ENCODE measurements around the gene KANK2.
"Not testable (repeated sequence)": the region's sequence is repeated elsewhere in the genome, so short reads cannot be mapped to it uniquely, and the experiment has no call there.

Gene KANK2

GRCh38 chr19:11169896-11170678 lies 27.3 kb downstream of the KANK2 start:
- DNase-seq = no peak

GRCh38 chr19:11168568-11168967 lies 28.8 kb downstream of the KANK2 start:
- DNase-seq = no peak

DNA sequence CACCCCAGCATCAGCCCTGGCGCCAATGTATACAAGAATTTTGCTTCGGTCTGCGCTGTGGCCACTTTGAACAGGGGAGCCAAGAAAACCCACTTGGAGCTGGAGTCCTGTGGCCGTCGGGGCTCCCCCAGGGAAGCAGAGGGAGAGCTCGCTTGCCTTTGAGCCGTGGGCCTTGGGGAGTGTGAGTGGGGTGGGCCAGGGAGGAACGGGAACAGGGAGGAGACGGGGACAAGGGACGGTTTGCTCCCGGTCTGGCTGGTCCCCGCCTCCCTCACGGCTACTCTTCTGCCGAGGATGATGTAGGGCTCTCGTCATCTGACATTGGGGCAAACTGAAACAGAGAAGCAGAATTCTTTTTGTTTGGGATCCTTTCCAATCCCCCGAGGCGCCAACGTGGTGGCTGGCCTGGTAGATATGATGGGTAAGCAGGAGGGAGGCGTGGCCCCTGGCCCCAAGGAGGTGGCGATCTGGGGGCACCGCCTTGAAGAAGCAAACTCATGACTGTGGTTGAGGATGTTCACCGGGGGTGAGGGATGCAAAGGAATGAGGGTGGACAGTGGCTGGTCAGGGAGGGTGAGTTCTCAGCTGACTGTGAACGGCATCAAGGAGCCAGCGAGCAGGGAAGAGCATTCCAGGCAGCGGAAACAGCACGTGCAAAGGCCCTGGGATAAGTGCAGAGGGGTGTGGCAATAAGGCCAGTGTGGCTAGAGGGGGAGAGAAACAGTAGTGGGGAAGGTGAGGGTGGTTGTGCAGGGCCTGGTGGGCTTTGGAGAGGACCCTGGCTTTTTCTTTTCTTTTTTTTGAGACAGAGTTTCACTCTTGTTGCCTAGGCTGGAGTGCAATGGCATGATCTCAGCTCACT lies 30.8 kb downstream of the KANK2 start:
- no peak for DNase-seq

DNA sequence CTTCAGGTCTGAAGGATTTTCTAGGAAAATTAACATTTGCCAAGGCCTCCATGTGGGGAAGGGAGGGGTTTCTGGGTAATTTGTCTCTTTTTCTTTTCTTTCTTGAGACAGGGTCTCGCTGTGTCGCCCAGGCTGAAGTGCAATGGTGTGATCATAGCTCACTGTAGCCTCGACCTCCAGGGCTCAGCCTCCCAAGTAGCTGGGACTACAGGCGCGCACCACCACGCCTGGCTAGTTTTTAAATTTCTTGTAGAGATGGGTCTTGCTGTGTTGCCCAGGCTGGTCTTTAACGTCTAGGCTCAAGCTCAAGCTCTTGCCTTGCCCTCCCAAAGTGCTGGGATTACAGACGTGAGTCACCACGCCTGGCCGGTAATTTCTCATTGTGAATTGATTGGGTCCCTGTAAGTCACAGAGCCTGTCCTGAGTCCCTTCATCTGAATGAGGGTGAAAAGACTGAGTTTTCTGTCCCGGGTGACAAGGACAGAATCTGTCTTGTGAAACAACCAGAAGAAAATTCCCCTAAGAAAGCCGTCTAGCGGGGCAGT lies 31.8 kb downstream of the KANK2 start:
- DNase-seq = no peak

- DNase-seq = no peak
Observed at GRCh38 chr19:11164879-11165406, 32.4 kb downstream of the KANK2 start.

GRCh38 chr19:11164296-11164695 lies 33.0 kb downstream of the KANK2 start:
- DNase-seq = no peak

- DNase-seq = not testable (repeated sequence)
Observed at GRCh38 chr19:11160440-11160768, 36.9 kb downstream of the KANK2 start.

GRCh38 chr19:11159598-11160439 lies 37.5 kb downstream of the KANK2 start:
- DNase-seq = no peak

DNA sequence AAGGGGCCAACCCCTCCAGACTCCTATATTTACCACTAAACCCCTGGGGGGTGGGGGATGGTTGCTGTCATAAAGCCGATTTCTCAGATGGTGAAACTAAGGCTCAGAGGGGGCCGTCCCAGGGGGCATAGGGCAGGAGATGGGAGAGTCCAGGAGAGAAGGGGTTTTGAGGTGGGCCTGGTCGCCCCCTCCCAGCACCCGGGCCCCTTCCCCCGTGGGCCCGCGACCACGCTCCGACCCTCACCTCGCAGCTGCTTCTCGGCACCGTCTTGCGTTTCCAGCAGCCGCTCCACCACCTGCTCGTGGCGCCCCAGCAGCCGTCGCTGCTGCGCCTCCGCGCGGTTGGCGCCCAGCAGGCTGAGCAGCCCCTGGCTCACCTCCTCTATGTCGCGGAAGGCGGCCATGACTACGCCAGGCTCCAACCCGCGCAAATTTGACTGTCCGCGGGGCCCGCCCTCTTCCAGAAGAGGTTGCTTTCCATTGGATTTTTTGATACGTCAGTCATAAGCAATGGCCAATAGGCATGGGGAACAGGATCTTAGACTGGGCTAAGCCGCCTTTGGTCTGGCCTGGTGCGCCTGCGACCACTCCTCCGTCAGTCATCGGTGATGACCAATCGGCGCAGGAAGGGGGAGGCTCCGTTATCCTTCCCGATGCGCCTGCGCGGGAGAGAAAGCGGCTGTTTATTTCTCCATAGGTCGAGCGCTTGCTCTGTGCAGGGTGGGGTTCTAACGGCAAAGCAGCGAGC lies 41.8 kb downstream of the KANK2 start, which contains the start of gene SPC24:
TSS of gene SPC24 (minus strand) at position 410 of the 748 bp plus-strand sequence. CDS start at position 404, 6 bp downstream.
- peak; percentile 97 for DNase-seq

DNA sequence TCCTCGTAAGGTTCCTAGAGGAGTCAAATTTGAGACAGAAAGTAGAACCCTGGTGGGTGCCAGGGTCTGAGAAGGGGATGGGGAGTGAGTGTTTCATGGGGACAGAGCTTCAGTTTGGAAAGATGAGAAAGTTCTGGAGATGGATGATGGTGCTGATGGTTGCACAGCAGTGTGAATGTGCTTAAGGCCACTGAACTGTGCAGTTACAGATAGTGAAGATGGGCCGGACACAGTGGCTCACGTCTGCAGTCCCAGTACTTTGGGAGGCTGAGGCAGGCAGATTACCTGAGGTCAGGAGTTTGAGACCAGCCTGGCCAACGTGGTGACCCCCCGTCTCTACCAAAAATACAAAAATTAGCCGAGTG lies 42.7 kb downstream of the KANK2 start:
- no peak for DNase-seq

DNA sequence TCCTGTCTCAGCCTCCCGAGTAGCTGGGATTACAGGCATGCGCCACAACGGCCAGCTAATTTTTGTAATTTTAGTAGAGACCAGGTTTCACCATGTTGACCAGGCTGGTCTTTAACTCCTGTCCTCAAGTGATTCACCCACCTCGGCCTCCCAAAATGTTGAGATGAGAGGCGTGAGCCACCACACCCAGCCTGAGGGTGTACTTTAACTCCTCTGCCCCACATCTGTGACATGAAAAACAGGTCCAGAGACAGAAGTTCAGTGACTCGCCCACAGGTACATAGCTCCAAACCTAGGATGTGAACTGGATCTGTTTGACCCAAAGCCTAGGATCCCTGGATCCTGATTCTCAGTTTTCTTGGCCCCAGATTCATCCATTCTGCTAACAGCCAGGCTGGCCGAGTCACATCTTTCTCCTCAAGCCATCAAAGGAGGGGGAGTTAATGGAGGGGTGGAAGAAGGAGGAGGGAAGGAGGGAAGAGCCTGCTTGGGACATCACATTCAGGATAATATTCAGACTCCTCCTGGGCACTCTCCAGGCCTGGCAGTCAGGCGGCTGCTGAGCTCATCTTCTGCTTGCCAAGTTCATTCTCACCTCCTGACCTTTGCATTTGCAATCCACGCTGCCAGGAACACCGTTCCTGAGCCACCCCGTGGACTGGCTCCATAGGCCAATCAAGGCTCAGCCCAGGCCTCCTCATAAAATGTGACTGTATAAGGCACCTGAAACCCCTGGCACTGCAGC lies 44.9 kb downstream of the KANK2 start:
- no peak for DNase-seq

DNA sequence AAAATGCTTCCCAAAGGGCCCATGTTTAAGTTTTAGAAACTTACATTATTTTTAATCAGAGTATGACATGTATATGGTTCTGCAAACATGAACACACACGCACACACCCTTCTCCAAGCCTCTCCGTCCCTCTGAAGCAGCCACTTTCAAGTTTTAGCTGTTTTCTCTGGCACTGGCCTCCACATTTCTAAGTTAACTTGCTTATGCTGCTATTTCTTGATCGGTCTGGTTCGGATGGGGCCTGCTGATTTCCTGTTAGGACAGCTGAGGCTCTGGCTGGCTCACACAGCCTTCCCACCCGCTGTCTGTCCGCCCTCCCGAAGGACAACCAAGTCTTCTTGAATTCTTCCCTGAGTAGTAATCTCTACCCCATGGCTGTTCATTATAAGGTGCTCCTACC lies 46.2 kb downstream of the KANK2 start:
- no peak for DNase-seq

GRCh38 chr19:11148001-11148400 lies 49.3 kb downstream of the KANK2 start:
- DNase-seq = no peak

DNA sequence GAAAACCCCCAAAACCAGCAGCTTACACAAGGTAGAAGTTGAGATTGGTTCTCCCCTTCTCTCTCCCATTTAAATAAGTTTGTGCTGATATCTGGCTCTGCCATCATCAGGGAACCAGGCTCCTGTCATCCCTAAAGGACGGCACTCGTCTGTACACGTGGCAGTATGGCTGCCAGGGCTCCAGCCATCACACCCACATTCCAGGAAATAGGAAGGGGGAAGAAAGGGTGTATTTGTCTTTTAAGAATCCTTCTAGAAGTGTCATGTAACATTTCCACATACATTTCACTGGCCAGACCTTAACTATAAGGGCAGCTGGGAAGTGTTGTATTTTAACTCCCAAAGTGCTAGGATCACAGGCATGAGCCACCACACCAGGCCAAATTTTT lies 51.8 kb downstream of the KANK2 start:
- no peak for DNase-seq

GRCh38 chr19:11142528-11143171 lies 54.7 kb downstream of the KANK2 start:
- no peak for DNase-seq

DNA sequence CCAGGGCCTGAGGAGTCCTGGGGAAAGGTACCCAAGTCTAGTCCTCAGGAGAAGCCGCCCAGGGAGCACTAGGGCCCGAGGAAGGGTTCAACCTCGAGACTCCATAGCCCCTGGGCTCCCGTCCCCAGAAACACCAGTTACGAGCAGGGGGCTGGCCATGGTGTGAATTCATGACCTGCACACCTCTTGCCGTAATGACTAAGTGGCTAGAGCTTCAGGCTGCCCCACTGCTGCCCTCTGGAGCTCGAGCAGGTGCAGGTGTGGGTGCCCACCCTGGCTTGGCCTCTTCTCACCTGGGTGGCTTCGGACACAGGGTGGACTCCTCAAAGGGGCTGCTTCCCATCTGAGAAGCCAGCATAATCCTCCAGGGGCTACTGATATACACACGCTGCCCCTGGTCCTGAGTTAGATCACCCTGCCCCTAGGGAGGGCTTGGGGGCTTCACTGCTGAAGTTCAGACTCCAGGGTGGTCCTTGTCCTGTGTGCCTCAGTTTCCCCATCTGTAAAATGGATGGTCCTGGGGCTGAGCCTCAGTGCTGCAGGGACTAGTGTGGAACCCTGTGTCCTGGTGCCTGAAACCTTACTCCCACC lies 55.3 kb downstream of the KANK2 start:
- DNase-seq = no peak

DNA sequence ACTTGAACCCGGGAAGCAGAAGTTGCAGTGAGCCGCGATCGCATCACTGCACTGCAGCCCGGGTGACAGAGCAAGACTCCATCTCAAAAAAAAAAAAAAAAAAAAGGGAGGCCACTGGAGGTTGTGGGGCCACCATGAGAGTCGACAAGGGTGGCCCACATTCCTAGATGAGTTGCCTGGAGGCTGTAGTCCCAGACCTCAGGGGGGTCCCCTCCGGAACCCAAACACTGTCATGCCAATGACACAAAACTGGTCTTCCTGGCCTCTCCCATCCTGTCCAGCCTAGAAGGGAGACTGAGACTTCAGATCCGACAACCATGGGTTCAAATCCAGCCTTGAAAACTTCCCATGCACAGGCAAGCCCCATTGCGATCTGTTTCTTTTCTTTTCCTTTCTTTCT lies 56.4 kb downstream of the KANK2 start:
- no peak for DNase-seq

DNA sequence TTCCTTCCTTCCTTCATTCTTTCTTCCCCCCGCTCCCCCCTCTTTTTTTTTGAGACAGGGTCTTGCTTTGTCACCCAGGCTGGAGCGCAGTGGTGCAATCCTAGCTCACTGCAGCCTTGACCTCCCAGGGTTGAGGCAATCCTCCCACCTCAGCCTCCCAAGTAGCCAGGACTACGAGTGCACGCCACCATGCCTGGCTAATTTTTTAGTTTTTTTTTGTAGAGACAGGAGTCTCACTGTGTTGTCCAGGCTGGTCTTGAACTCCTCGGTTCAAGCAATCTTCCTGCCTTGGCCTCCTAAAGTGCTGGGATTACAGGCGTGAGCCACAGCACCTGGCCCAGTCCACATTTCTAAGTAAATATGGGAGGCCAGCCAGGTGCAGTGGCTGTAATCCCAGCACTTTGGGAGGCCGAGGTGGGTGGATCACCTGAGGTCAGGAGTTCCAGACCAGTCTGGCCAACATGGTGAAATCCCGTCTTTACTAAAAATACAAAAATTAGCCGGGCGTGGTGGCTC lies 57.3 kb downstream of the KANK2 start:
- not testable (repeated sequence) for DNase-seq

DNA sequence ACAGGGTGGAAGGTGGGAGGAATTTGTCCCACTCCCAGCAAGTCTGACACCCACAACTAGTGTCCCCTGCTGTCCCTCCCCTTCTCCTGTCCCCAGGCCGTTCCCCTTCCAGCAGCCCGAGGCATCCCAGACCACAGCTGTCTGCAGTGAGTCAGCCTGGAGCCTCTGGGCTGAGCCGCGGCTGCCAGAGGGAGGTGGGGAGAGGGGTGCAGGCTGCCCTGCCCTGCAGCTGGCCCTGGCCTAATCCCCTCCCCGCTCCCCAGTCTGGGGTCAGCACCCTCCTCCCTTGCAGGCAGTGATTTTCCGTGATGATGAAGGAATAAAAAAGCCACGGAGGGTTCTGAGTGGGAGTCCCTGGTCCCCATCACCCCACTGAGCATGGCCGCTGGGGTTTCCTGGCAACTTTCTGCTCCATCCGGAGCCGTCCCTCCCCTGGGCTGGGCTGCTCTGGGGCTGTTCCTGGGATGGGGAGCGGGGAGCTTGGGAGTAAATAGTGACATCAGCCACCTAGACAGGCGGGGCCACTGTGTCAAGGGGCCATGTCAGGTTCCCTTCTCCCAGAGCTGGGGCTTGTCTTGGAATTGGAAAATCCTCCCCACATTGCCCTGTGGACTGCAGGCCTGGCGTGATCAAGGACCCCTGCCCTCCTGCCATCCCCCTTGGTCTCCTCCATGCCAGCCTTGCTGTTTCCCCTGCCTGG lies 58.6 kb downstream of the KANK2 start:
- peak; percentile 56 for DNase-seq
